Pulmonary artery endothelial cell (primary cell): ENCODE data around the gene FOXL2. TPM values are rescaled to one million over a fixed set of nuclear protein-coding genes. Genes with fewer than 3 reads are reported as not detected.

Experiments used
- DNase-seq: peaks from one replicate; pipeline ENCODE4 v3.0.0-alpha.2; 2011; ENCODE audit warnings: low read depth, low spot score
- total RNA-seq: library from RNA; depleted of rRNA; stranded (reverse); fragments of >200 nt; gene quantifications from 2 replicates; pipeline ENCODE4 v1.2.3, GENCODE V29; 2014

FOXL2 gene
- total RNA-seq: 0.07 TPM in 2 replicates

DNA sequence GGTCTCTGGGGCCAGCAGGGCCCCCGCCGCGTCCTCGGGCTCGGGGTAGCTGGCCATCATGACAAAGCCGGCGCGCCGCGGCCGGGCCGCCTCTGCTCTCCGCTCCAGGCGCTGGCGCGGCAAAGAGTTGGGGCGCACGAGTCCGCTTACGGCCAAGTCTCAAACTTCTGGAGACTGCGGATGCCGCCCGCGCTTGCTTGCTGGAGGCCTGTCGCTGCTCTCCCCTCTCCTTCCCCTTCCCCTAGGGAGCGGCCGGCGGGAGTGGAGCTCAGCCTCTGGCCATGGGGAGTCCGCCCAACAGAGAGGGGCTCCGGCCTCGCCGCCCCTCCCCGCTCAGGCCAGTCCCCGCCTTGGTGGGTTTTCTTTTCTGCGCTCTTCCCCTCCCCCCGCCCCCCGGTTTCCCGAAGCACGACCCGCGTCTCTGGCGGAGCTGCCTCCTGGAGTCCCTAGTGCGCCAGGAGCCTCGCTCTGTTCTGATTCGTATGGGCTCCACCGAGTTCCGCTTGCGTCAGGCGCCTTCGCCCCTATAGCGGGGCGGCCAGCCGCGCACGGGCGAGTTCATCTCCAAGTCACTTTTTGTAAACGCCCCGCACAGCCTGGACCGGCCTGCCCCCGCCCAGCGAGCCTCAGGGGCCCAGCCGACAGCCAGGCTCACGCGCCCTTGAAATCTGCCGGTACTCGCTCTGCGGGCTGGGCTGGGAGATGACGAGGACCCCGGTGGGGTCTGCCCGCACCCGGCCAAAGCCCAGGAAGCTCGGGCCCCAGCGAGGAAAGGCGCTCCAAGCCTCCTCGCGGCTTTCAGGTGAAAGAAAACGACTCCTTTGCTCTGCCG is at the start of gene FOXL2, which contains the start of gene FOXL2NB:
FOXL2 (minus strand) TSS at position 475 of the 832 bp plus-strand sequence; CDS start at position 60, 415 bp downstream.
FOXL2NB (plus strand) TSS at position 555 of the 832 bp plus-strand sequence; CDS start at position 703, 148 bp downstream.
- no peak for DNase-seq

DNA sequence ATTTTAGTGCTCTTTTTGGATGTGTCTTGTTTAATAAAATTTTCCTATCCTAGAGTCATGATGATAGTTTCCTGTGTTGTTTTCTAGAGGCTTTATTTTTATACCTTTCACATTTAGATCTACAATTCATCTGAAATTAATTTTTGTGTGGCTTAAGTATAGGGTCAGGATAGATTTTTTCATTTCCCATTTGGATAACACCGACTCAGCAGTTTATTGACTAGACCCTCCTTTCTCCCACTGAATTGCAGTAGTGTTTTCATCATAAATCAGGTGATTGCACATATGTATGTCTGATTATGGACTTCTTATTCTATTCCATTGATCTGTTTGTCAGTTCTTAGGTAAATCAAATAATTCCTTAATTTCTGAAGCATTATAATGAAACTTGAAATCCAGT is 48.8 kb upstream of the FOXL2 start:
- no peak for DNase-seq

DNA sequence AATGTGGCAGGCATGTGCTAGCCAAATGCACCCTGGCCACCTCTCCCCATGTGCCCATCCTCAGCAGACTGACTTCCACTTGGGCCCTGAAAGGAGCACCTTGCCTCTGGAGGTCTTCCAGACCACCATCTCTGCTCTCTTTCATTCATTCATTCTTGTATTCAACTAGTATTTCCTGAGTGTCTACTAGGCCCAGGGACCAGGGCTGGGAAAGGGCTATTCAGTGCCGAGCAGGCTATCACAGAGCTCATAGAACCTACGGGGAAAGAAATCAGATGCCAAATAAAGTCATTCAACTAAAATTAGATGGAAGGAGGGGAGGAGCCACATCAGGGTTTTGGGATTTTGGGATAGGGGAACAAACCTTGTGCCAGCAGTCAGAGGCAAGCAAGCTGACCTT is 40.2 kb upstream of the FOXL2 start:
- no peak for DNase-seq

DNA sequence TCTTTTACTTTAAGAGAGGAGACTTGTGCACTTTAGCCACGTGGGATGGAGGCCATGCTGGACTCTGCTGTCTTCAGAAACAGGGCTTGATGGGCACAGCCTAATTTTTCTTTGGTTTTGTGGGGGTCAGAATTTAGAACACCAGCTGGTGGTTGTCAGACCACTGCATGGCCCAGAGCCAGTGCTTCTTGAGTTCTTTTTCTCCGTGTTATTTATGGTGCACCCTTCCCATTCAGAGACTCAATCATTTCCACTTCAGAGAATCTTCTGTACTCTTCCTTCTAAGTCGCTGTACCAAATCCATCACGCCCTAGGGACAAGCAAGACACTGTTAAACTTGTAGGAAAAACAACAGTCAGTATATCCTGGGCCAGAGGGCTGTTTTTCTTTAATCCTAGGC is 39.0 kb upstream of the FOXL2 start:
- DNase-seq: no peak

DNA sequence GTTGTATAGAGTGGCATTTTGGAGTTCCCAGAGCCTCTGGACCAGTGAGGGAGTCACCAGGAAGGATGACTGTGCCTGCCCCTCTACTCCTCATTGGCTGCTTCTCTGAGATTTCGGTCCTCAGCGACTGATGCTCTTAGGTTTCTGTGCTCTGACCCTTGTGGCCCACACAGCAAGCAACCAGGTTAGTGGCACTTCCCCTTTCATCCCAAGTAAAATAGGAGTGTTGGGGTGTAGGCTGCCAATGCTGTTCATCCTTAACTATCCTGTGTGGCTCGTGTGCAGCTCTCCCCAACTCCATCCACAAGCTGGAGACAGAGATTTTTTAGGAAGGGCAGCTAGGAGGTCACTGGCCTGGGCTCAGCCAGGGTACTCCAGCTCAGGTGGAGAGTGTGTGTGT is 37.9 kb upstream of the FOXL2 start:
- DNase-seq: no peak

DNA sequence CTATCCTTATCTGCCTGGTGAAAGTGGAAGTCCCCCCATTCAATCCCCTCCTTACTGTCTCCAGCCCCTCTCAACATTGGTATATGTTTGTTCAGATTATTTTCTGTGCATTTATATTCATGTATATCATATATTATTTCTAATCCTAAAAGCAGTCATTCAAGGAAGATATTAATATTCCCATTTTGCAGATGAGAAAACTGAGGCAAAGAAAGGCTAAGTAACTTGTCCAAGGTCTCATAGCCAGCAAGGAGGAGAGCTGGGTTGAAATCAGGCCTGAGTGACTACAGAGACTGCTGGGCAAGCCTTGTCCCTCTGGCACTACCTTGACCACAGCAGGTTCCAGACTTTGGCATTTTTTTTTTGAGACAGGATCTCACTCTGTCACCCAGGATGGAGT is 29.1 kb upstream of the FOXL2 start:
- no peak for DNase-seq

DNA sequence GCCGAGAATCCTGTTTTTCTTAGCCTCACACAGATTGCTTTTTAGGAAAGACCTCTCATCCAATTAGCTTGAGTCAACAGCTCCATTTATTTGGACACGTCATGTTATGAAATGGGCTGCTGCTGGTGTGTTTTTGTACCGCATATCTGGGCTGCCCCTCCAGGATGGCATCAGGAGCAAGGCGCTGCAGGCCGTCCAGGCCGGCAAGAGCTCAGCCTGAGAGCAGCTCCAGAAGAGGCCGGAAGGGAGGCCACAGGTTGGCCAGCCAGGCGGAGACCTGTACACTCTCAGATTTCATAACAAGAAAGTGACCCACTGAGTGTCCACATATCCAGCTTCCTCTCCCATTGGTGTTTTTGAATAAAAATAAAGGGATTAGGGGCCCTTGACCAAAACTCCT is 28.4 kb upstream of the FOXL2 start:
- DNase-seq: no peak

DNA sequence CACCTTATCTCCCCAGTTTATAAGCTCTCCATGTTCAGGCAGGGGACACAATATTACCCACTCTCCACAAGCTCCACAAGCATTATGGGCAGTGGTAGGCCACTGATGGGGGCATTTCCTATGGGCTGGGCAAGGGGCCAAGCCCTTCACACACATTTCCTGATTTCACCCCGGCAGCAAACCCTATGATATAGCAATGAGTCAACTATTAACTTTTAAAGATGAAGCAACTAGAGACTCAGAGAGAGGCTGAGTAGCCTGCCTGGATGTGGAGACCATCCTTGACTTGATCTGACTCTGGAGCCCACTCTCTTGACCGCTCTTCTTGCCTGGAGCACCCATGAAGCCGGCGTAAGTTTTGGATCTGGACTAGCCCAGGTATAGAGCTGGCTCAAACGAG is 27.5 kb upstream of the FOXL2 start:
- DNase-seq: no peak

DNA sequence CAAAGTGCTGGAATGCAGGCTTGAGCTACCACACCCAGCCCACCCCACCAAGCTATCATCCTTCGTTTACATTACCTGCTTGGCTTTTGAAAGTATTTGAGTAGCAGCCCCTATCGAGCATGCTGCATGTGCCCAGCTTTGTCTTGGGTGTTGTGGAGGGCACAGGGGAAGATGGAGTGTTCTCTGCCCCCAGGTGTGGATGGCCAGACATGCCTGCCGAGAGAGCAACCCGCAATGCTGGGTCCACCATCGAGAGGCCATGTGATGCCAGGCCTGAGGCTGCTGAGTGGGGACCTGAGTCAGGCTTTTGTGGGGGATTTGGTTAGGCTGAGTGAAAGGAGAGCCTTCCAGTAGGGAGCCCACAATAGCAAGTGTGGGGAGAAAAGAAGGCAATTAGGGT is 26.0 kb upstream of the FOXL2 start:
- DNase-seq: no peak

DNA sequence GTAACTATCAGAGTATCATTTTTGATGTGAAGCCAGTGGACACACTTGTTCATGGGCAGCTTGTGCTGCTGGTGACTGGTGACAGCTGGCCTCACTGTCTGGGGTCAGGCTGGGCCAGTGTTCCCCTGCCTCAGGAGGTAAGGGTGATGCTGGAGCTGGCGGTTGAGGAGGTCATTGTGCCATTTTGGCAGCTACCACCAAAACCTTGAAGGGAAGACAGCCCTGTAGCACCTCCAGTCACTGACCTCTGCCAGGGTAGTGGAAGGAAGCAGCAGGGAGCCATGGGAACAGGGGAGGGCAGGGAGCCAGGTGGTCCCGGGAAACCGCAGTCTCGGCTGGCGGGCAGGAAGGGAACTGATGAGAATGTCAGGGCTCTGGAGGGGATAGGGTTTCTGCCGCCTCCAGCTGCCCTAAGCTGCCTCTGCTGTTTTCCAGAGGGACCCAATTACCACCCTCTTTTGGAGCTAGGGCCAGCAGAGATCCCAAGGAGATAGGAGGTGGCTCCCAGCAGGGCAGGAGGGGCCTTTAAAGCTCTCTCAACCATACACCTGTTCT is 24.9 kb upstream of the FOXL2 start:
- no peak for DNase-seq

DNA sequence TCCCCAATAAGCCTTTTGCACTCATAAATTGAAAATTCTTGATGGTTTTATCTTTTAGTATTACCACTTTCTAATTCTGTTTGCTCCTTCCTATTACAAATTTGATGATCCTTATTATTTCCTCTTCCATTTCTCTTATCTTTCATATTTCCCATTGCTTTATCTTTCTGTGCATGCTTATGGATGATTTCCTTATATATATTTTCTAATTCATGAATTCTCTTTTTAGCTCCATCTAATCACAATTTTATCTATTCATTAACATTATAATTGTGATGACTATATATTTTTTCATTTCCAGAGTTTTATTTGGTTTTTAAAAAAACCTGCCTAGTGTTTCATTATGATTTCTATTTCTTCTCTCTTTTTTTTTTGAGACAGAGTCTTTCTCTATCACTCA is 18.0 kb upstream of the FOXL2 start:
- no peak for DNase-seq

DNA sequence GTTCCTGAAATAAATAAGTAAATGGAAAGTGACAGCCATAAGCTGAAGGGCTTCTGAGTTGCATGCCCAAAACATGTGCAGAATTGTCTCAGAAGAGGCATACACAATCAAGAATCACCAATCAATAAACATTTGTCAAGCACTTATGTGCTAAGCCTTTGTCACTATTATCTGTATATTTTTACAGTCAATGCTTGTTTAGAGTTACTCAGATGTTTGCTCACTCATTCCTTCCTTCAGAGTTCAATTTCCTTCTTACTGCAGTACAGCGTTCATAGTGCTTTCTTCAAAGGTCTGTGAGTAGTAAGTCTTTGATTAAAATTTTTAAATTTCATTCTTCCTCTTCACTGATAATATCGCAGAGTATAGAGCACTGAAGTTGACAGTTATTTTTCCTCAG is 17.3 kb upstream of the FOXL2 start:
- DNase-seq: no peak

DNA sequence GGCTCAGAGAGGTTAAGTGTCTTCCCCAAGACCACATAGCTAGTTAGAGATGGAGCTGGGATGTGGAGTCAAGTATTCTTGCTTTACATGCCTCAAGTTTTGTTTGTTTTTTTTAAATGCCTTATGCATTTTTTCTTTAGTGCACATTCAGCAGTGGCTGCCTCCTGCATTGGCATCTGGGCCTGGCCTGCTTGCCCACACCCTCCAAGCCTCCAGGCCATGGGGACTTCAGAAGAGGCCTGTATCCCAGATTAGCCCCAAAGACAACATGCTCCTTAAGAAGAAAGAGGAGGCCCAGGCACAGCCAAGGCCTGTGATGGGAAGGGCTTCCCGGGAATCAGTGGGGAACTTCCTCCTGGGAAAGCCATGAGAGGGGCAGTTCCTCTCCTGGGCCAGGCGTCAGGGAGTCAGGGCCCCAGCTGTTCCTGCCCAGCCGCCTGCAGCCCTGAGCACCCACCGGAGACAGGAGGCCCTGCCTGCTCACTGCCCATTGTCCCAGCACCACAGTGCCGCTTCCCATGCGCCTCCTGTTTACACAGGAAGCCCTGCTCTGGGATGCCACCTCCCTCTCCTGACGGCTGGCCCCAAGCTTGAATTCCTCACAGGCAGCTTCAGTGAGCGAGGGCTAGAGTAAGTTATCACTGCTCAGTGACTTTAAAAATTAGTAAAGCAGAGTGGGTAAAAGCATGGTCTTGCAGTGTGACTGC is 16.1 kb upstream of the FOXL2 start:
- no peak for DNase-seq

DNA sequence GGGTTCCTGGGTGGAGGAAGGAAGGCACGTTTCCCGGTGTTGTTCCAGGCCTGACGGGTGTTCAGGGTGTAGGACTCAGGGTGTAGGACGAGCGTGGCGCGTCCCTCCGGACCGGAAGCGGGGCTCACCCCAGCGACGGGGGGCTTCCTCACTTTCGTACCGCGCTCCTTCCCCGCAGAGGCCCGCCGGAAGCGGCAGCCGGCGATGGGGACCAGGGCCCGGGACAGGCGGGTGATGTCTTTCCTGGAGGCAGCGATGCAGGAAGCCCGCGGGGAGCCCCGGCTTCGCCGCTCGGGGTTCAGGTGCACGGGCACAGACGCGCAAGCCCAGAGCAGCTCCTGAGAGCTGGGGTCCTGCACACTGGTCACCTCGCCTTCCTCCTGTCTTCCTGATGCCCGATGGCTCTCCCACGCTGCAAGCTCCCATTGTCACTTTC is 13.5 kb upstream of the FOXL2 start:
- no peak for DNase-seq

DNA sequence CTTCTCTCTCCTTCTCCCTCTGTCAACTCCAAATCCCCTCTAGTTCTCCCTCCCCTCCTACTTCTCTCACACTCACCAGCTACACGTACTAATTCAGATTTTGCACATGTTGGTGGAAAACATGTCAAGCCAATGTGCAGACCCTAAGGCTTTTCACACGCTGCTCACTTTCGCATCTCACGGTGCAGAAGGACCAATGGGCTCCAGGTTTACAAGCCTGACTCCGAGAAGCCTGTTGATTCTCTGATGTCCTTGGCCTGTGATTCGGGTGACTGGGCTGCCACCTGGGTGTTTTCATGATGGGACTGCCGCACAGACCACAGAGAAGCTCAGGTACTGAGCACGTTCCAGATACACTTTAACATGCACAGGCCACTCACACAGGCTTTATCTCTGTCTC is 3.8 kb upstream of the FOXL2 start:
- DNase-seq: no peak

DNA sequence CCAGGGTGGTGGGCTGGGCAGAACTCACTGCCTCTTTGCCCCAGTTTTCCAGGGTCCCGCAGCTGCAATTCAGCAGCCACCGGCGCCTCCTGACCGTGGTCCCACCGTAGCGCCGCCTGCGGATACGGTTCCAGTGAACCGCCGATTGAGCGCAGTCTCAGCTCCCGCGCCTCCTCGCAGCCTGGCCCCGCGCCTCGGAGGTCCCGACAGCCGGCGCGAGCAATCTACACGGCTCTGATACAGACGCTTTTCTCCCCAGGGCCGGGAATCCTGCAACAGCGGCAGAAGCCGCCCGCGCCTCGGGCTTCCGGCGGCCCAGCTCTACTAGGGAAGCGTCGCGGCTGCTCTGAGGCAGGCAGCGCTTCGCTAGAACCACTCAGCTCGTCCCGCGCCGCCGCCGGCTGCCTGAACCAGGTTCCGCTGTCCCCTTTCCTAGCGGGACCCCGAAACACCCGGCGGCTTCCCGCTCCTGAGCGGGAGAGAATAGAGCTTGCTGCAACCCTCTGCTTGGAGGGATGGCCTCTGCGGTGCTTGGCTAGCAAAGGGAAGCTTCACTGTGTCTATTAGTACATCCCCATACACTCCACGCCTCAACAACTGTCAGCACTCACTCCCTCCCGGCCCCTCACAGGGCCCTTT is 3.2 kb upstream of the FOXL2 start:
- no peak for DNase-seq

DNA sequence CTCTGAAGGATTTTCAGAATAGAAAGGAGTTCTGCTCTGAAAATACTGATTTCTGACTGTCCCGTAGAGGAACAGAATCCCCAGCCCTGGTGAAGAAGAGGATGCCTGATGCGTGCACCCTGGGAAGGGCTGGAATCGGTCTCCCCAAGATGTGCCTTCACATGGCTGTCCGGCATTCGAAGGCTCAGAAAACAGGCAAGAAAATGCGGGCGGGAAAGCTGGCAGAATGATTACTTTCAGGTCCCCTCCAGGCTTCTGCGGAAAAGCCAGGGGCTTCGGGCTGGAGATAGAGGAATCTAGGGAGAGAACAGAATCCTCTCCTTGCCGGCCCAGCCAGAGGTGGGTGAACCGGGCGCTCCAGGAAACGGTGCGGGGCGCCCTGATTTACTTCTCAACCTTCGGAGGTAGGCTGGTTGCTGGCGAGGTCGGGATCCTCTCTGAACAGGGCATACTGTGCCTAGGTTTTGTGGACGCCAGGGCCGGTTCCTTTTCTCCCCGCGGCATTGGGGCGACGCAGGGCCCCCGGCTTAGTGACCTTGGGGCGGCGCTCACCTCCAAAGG is 2.6 kb upstream of the FOXL2 start:
- no peak for DNase-seq

DNA sequence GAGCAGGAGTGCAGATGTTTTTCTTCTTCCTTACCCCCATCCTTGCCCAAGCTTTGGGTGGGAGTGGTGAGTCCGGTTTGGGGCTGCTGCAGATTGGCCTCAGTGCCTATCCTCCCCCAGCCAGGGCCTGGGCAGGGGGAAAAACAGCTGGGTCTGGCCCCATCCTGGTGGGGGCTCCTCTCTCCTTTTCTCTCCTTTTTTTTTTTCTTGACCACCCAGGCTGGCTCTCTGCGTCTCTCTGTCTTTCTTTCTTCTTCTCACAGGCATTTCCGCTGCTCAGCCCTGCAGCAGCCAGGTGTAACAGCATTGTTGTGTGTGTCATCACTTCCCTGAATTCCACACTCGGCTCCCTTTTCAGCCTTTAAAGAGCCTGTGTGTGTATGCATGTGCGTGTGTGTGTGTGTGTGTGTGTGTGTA is 2.1 kb upstream of the FOXL2 start:
- no peak for DNase-seq

DNA sequence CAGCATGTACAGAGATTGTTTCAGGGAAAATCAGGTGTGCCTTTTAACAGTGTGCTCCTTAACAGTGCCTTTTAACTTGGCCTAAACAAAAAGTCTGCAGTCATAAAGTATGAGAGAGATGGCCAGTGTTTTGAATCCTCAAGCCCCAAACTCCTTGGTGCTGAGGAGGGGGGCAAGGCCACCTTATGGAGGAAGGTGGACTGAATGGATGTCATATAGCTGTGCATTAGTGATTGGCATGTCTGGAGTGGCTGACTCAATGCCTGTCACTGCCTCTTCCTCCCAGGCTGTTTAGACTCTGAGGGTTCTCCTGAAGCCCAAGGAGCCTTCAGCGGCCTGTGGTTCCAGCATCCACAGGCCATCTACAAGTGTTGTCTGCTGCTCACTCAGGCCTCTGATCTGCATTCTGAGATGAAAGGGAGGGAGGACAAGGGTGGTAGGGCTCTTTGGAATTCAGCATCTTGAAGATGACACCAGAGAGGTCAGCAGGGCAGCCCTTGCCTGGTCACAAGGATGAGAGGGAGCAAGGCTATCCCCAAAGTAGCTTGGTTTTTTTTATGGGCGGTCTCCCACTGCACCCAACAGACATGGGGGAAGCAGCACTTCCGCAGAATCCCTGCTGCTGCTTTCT is 1.5 kb upstream of the FOXL2 start:
- DNase-seq: no peak

DNA sequence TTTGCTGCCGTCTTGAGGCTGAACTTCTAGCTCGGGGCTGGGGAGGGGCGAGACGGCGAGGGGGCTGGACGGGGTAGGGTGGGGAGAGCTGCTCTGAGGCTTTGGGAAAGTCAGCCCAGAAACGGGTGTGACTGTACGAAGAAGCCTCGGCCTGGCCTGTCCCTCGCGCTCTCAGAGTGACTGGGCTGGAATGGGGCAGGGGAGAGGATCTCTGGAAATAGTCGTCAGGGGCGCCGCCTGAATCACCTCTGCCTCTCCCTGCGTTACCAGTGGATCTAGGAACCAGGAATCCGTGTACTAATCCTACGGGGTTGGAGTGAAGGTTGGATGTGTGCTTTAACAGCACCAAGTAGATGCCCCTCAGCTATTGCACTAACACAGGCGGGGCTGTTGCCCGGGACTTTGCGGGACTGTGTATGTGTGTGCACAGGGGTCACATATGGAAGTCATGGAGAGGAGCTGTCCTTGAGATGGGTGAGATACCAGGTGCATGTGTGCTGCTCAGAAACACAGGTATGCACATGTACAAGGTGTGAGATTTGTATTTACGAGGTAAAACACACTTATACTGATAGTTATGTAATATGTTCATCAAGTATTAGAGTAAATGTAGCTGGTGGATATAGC is 671 bp upstream of the FOXL2 start:
- no peak for DNase-seq
